Hepatocyte (in vitro differentiated cells): ENCODE data around the gene DMD.

Experiments used
- EZH2 ChIP-seq: fragments of 200-600 bp; sonication (generic); IDR thresholded peaks from 2 replicates; pipeline ENCODE4 v1.6.1; 2016; ENCODE audit warnings: antibody characterized with exemption, mild to moderate bottlenecking, borderline replicate concordance
- TF ChIP-seq, protein P1 (sequence below): fragments of 200-600 bp; sonication (generic); IDR thresholded peaks from 2 replicates; pipeline ENCODE4 v1.5.1; 2016; ENCODE audit warnings: antibody characterized with exemption, mild to moderate bottlenecking; ENCODE audit not compliant: poor library complexity

- TF ChIP-seq EZH2 = no peak
- TF ChIP-seq, protein P1, sequence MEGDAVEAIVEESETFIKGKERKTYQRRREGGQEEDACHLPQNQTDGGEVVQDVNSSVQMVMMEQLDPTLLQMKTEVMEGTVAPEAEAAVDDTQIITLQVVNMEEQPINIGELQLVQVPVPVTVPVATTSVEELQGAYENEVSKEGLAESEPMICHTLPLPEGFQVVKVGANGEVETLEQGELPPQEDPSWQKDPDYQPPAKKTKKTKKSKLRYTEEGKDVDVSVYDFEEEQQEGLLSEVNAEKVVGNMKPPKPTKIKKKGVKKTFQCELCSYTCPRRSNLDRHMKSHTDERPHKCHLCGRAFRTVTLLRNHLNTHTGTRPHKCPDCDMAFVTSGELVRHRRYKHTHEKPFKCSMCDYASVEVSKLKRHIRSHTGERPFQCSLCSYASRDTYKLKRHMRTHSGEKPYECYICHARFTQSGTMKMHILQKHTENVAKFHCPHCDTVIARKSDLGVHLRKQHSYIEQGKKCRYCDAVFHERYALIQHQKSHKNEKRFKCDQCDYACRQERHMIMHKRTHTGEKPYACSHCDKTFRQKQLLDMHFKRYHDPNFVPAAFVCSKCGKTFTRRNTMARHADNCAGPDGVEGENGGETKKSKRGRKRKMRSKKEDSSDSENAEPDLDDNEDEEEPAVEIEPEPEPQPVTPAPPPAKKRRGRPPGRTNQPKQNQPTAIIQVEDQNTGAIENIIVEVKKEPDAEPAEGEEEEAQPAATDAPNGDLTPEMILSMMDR = no peak
Measured at GRCh38 chrX:31224381-31225012, 1986.9 kb downstream of the DMD start.
